Smooth muscle cell (in vitro differentiated cells): ENCODE measurements around the gene CARF. TPM values are rescaled to one million over a fixed set of nuclear protein-coding genes. Genes with fewer than 3 reads are reported as not detected.
"Not testable (repeated sequence)": the region's sequence is repeated elsewhere in the genome, so short reads cannot be mapped to it uniquely, and the experiment has no call there.

Experiments used
- DNase-seq: peaks from one replicate; lab custom pipeline; 2025; ENCODE audit not compliant: unreplicated experiment; lab: John Stamatoyannopoulos, UW
- H2AFZ ChIP-seq: fragments of 200-600 bp; sonication (generic); 2 replicates; pipeline ENCODE4 v1.6.0; 2016; ENCODE audit warnings: antibody characterized with exemption, low read depth, mild to moderate bottlenecking
- H3F3A ChIP-seq: fragments of 200-600 bp; sonication (generic); 2 replicates; pipeline ENCODE4 v1.6.0; 2017; ENCODE audit warnings: antibody characterized with exemption, low read depth
- H3K27ac ChIP-seq: fragments of 200-600 bp; sonication (generic); 2 replicates; pipeline ENCODE4 v1.5.1; 2016; ENCODE audit warnings: low read depth, mild to moderate bottlenecking
- H3K27me3 ChIP-seq: fragments of 200-600 bp; sonication (generic); 2 replicates; pipeline ENCODE4 v1.6.1; 2016; ENCODE audit warnings: low read depth, mild to moderate bottlenecking
- H3K36me3 ChIP-seq: fragments of 200-600 bp; sonication (generic); 2 replicates; pipeline ENCODE4 v1.5.1; 2016; ENCODE audit warnings: low read depth
- H3K4me1 ChIP-seq: fragments of 200-600 bp; sonication (generic); 2 replicates; pipeline ENCODE4 v1.5.1; 2016; ENCODE audit warnings: low read depth
- H3K4me2 ChIP-seq: fragments of 200-600 bp; sonication (generic); 2 replicates; pipeline ENCODE4 v1.6.0; 2016; ENCODE audit warnings: mild to moderate bottlenecking
- H3K4me3 ChIP-seq: fragments of 200-600 bp; sonication (generic); 2 replicates; pipeline ENCODE4 v1.5.1; 2016; ENCODE audit warnings: mild to moderate bottlenecking
- H3K79me2 ChIP-seq: fragments of 200-600 bp; sonication (generic); 2 replicates; pipeline ENCODE4 v1.6.0; 2016; ENCODE audit warnings: low read depth, mild to moderate bottlenecking
- H3K9ac ChIP-seq: fragments of 200-600 bp; sonication (generic); 2 replicates; pipeline ENCODE4 v1.6.0; 2016; ENCODE audit warnings: low read depth
- H3K9me3 ChIP-seq: fragments of 200-600 bp; sonication (generic); replicated peaks from 2 replicates; pipeline ENCODE4 v1.5.1; 2016; ENCODE audit warnings: low read depth
- H4K20me1 ChIP-seq: fragments of 200-600 bp; sonication (generic); 2 replicates; pipeline ENCODE4 v1.6.0; 2016; ENCODE audit warnings: low read depth
- CTCF ChIP-seq: fragments of 200-600 bp; sonication (generic); IDR thresholded peaks from 2 replicates; pipeline ENCODE4 v1.5.1; 2017; ENCODE audit warnings: borderline replicate concordance, mild to moderate bottlenecking, antibody characterized with exemption; ENCODE audit not compliant: insufficient read depth, poor library complexity, severe bottlenecking
- WGBS: methylation state at CpG from one replicate; pipeline ENCODE4 v1.1.7; 2016; ENCODE audit warnings: low lambda C conversion rate; 5-methylcytosine and 5-hydroxymethylcytosine counted together
- polyA plus RNA-seq: library from polyadenylated mRNA; unstranded; fragments of >200 nt; fragmentation: Nextera tagmentation; extraction: Ambion mirVana; gene quantifications from 2 replicates; pipeline ENCODE4 v1.2.1, GENCODE V29; 2016
- total RNA-seq: library from RNA; depleted of rRNA; stranded (reverse); fragments of >200 nt; gene quantifications from 2 replicates; pipeline ENCODE4 v1.2.3, GENCODE V29; 2014

CARF gene
- total and polyA plus RNA-seq, 2 experiments from 2014 or later = 1.6 to 8.0 TPM

- peaks cover 3% of the 10 kb centered on the region for H3K36me3 ChIP-seq
- no peaks in the 10 kb centered on the region for H4K20me1 ChIP-seq
- no peak overlapping the region for H3K27ac ChIP-seq
- no peaks in the 10 kb centered on the region for H3K4me1 ChIP-seq
- WGBS = 56% methylated on average over 2 of the region's 2 CpGs
- H3K4me2 ChIP-seq = no peak overlapping the region
- peaks cover 7% of the 10 kb centered on the region for H3K9me3 ChIP-seq
- no peak overlapping the region for H3K4me3 ChIP-seq
- H3F3A ChIP-seq = no peaks in the 10 kb centered on the region
- H2AFZ ChIP-seq = no peak overlapping the region
- no peak for TF ChIP-seq CTCF
- no peaks in the 10 kb centered on the region for H3K27me3 ChIP-seq
- DNase-seq = no peak
- no peaks in the 10 kb centered on the region for H3K79me2 ChIP-seq
- no peak overlapping the region for H3K9ac ChIP-seq
Observed at GRCh38 chr2:202950592-202950991, 38.5 kb downstream of the CARF start.

- Histone ChIP-seq H3K27me3 (no peaks in the 10 kb centered on the region), H3K4me1 (peaks cover 5% of the 10 kb centered on the region), H3K36me3 (no peaks in the 10 kb centered on the region), H4K20me1 (no peaks in the 10 kb centered on the region), H2AFZ (no peak overlapping the region), H3K4me2 (no peak overlapping the region), H3K27ac (no peak overlapping the region), H3F3A (no peaks in the 10 kb centered on the region), H3K4me3 (no peak overlapping the region), H3K9me3 (no peaks in the 10 kb centered on the region), H3K9ac (no peak overlapping the region), H3K79me2 (no peaks in the 10 kb centered on the region)
- no peak for TF ChIP-seq CTCF
- WGBS = 97% methylated on average over 6 of the region's 6 CpGs
- no peak for DNase-seq
Observed at GRCh38 chr2:202960524-202960923, 48.4 kb downstream of the CARF start.

DNA sequence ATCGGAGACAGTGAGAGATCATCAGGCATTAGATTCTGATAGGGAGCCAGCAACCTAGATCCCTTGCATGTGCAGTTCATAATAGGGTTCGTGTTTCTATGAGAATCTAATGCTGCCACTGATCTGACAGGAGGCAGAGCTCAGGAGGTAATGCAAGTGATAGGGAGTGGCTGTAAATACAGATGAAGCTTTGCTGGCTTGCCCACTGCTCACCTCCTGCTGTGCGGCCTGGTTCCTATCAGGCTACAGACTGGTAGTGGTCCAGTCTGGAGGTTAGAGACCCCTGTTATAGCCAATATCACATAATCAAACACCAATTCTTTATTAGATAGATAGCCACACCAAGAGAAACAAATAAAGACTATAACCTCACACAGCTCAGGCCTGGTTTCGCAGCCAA lies 51.6 kb downstream of the CARF start:
- H3K27me3 ChIP-seq = no peaks in the 10 kb centered on the region
- H3K79me2 ChIP-seq = no peaks in the 10 kb centered on the region
- H3K27ac ChIP-seq = no peak overlapping the region
- peaks cover 5% of the 10 kb centered on the region for H3K4me1 ChIP-seq
- H3K9me3 ChIP-seq = no peaks in the 10 kb centered on the region
- no peak for DNase-seq
- no peak overlapping the region for H3K9ac ChIP-seq
- WGBS = 91% methylated on average over 4 of the region's 4 CpGs
- H4K20me1 ChIP-seq = no peaks in the 10 kb centered on the region
- TF ChIP-seq CTCF = no peak
- H2AFZ ChIP-seq = no peak overlapping the region
- H3F3A ChIP-seq = no peaks in the 10 kb centered on the region
- H3K4me3 ChIP-seq = no peak overlapping the region
- no peak overlapping the region for H3K4me2 ChIP-seq
- no peaks in the 10 kb centered on the region for H3K36me3 ChIP-seq

- Histone ChIP-seq H3K79me2 (no peaks in the 10 kb centered on the region), H3K9me3 (no peaks in the 10 kb centered on the region), H3K36me3 (no peaks in the 10 kb centered on the region), H2AFZ (peak overlapping the region; percentile 59), H3K27me3 (no peaks in the 10 kb centered on the region), H4K20me1 (no peaks in the 10 kb centered on the region), H3K27ac (peak overlapping the region; percentile 72), H3K4me2 (peak overlapping the region; percentile 74), H3K9ac (no peak overlapping the region), H3K4me3 (no peak overlapping the region), H3K4me1 (peaks cover 5% of the 10 kb centered on the region), H3F3A (no peaks in the 10 kb centered on the region)
- TF ChIP-seq CTCF = no peak
- no peak for DNase-seq
- 20% methylated on average over 5 of the region's 5 CpGs for WGBS
Observed at GRCh38 chr2:202965810-202966460, 53.9 kb downstream of the CARF start.

GRCh38 chr2:202969404-202969803 lies 57.3 kb downstream of the CARF start:
- H2AFZ ChIP-seq, H3K4me1 ChIP-seq, H3K4me3 ChIP-seq, H3K27ac ChIP-seq, H4K20me1 ChIP-seq, H3K9ac ChIP-seq, H3K4me2 ChIP-seq, DNase-seq, H3K36me3 ChIP-seq, H3K79me2 ChIP-seq, H3F3A ChIP-seq, H3K9me3 ChIP-seq, H3K27me3 ChIP-seq: not testable (repeated sequence)
- 50% methylated on average over 2 of the region's 2 CpGs for WGBS
